ENCODE measurements around the gene EPS8L2.

EPS8L2 gene

GRCh38 chr11:660281-660680 lies 45.8 kb upstream of the EPS8L2 start:
- intact Hi-C loops (cut with DNase I; ENCODE audit: low total_unique reads) = loop anchor here (5.0 kb wide), 1 partner anchor 62 kb away; no protein-coding TSS in a partner anchor
- Histone ChIP-seq H3K4me3 (no peak overlapping the region), H3K27me3 (no peaks in the 10 kb centered on the region), H3K27ac (no peak overlapping the region), H3K9me3 (no peaks in the 10 kb centered on the region), H3K4me1 (peaks cover 0 to 5% (median 0%) of the 10 kb centered on the region in 4 donors), H3K36me3 (peaks cover 10 to 55% (median 31%) of the 10 kb centered on the region in 3 donors)
- TF ChIP-seq, protein P1, sequence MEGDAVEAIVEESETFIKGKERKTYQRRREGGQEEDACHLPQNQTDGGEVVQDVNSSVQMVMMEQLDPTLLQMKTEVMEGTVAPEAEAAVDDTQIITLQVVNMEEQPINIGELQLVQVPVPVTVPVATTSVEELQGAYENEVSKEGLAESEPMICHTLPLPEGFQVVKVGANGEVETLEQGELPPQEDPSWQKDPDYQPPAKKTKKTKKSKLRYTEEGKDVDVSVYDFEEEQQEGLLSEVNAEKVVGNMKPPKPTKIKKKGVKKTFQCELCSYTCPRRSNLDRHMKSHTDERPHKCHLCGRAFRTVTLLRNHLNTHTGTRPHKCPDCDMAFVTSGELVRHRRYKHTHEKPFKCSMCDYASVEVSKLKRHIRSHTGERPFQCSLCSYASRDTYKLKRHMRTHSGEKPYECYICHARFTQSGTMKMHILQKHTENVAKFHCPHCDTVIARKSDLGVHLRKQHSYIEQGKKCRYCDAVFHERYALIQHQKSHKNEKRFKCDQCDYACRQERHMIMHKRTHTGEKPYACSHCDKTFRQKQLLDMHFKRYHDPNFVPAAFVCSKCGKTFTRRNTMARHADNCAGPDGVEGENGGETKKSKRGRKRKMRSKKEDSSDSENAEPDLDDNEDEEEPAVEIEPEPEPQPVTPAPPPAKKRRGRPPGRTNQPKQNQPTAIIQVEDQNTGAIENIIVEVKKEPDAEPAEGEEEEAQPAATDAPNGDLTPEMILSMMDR (IDR thresholded peaks at IDR 0.05) = no peak
- no peak for DNase-seq

GRCh38 chr11:660681-661444 lies 45.2 kb upstream of the EPS8L2 start:
- peaks cover 9 to 58% (median 35%) of the 10 kb centered on the region in 3 donors for H3K36me3 ChIP-seq
- intact Hi-C loops (cut with DNase I; ENCODE audit: low total_unique reads) = loop anchor here (5.0 kb wide), 1 partner anchor 61 kb away; no protein-coding TSS in a partner anchor
- H3K27ac ChIP-seq = no peak overlapping the region
- no peaks in the 10 kb centered on the region for H3K27me3 ChIP-seq
- H3K4me1 ChIP-seq = peaks cover 0 to 9% (median 0%) of the 10 kb centered on the region in 4 donors
- no peaks in the 10 kb centered on the region for H3K9me3 ChIP-seq
- H3K4me3 ChIP-seq = no peak overlapping the region
- TF ChIP-seq, protein P1 (IDR thresholded peaks at IDR 0.05) = no peak
- no peak for DNase-seq

DNA sequence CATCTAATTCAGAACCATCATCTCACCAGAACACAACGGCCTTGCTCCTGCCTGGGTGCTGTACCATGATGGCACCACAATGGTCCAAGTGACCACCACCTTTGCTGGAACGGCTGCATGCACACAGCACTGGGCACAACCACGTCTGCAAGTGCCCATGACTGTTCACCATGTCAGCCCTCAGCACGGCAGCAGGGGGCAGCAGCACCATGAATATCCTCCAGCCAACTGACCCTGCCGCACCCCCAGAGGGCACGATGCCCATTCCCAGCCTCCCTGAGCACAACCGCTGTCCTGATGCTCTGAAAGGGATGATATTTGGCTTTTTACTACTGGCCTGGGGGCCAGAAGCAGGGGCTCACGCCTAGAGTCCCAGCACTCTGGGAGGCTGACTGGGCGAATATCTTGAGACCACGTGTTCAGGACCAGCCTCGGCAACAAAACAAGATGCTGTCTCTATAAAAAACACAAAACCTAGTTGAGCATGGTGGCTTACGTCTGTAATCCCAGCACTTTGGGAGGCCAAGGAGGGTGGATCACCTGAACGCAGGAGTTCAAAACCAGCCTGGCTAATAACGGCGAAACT lies 43.2 kb upstream of the EPS8L2 start:
- TF ChIP-seq, protein P1 (IDR thresholded peaks at IDR 0.05) = peak; percentile 50 to 70
- intact Hi-C loops (cut with DNase I; ENCODE audit: low total_unique reads) = loop anchor here (5.0 kb wide), 1 partner anchor 60 kb away; no protein-coding TSS in a partner anchor
- DNase-seq = peak in 1 of 2 donors; percentile 37
- Histone ChIP-seq H3K36me3 (peaks cover 9 to 54% (median 41%) of the 10 kb centered on the region in 3 donors), H3K4me3 (no peak overlapping the region), H3K27me3 (no peaks in the 10 kb centered on the region), H3K9me3 (no peaks in the 10 kb centered on the region), H3K4me1 (peaks cover 0 to 9% (median 0%) of the 10 kb centered on the region in 4 donors), H3K27ac (no peak overlapping the region)

GRCh38 chr11:665062-665703 lies 40.8 kb upstream of the EPS8L2 start:
- Histone ChIP-seq H3K4me3 (no peak overlapping the region), H3K27ac (no peak overlapping the region)

DNA sequence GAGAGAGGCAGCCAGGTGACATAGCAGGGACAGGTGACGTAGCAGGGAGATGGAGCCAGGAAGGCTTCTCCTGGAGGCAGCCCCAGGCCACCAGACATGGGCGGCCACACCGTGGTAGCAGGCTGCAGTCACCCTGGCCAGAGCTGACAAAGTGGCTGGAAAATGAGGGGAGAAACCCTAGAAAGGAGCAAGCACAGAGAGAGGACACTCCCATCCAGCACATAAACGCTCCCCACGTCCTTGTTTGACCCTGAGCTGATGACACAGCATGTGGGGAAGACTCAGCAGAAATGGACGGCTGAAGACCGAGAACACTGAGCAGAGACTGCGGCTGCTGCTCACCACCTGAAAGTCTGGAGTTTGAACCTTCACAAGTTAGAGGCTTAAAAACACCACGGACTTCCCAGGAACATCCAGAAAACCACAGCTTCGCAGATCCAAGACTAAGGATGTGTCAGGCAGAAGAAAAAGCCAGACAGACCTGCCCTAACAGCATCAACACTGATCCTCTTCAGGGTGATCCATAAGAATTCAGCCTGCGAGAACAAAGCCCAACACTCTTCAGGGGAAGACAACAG lies 40.2 kb upstream of the EPS8L2 start:
- H3K4me3 ChIP-seq = no peak overlapping the region
- TF ChIP-seq, protein P1 (IDR thresholded peaks at IDR 0.05) = no peak
- H3K27me3 ChIP-seq = no peaks in the 10 kb centered on the region
- DNase-seq = peak in 1 of 2 donors; percentile 35
- peaks cover 5 to 27% (median 19%) of the 10 kb centered on the region in 3 donors for H3K36me3 ChIP-seq
- H3K4me1 ChIP-seq = peaks cover 0 to 9% (median 0%) of the 10 kb centered on the region in 4 donors
- intact Hi-C loops (cut with DNase I; ENCODE audit: low total_unique reads) = no loop called here
- no peak overlapping the region for H3K27ac ChIP-seq
- H3K9me3 ChIP-seq = no peaks in the 10 kb centered on the region

More at GRCh38 chr11:665062-665703, 40.8 kb upstream of the EPS8L2 start:
- Histone ChIP-seq H3K36me3 (peaks cover 5 to 33% (median 25%) of the 10 kb centered on the region in 3 donors), H3K27me3 (no peaks in the 10 kb centered on the region), H3K4me1 (peaks cover 0 to 9% (median 0%) of the 10 kb centered on the region in 4 donors), H3K9me3 (no peaks in the 10 kb centered on the region)
- DNase-seq = no peak
- TF ChIP-seq, protein P1 (IDR thresholded peaks at IDR 0.05) = no peak
- intact Hi-C loops (cut with DNase I; ENCODE audit: low total_unique reads) = no loop called here
